ES-I3 (cell line): ENCODE measurements around the gene TMEM167B.
"Not testable (repeated sequence)": the region's sequence is repeated elsewhere in the genome, so short reads cannot be mapped to it uniquely, and the experiment has no call there.

Source experiments
- H3K36me3 ChIP-seq: 2 replicates; pipeline ENCODE4 v1.6.1; 2013; ENCODE audit warnings: mild to moderate bottlenecking, low read length, control low read depth, moderate library complexity; ENCODE audit not compliant: insufficient read depth
- H3K4me1 ChIP-seq: 2 replicates; pipeline ENCODE4 v1.6.1; 2013; ENCODE audit warnings: mild to moderate bottlenecking, control low read depth, low read length; ENCODE audit not compliant: insufficient read depth
- H3K9ac ChIP-seq: 2 replicates; pipeline ENCODE4 v1.6.1; 2013; ENCODE audit warnings: low read depth, mild to moderate bottlenecking, low read length, moderate library complexity
- H3K9me3 ChIP-seq: 2 replicates; pipeline ENCODE4 v1.6.1; 2013; ENCODE audit warnings: mild to moderate bottlenecking, low read length, moderate library complexity; ENCODE audit not compliant: control insufficient read depth, insufficient read depth

The TMEM167B gene

GRCh38 chr1:109115685-109116084 lies 25.1 kb downstream of the TMEM167B start:
- Histone ChIP-seq H3K9ac (no peak overlapping the region), H3K36me3 (no peaks in the 10 kb centered on the region), H3K9me3 (no peaks in the 10 kb centered on the region), H3K4me1 (no peaks in the 10 kb centered on the region)

- Histone ChIP-seq H3K4me1 (no peaks in the 10 kb centered on the region), H3K9ac (no peak overlapping the region), H3K9me3 (no peaks in the 10 kb centered on the region), H3K36me3 (no peaks in the 10 kb centered on the region)
Measured at GRCh38 chr1:109116286-109116685, 25.7 kb downstream of the TMEM167B start.

DNA sequence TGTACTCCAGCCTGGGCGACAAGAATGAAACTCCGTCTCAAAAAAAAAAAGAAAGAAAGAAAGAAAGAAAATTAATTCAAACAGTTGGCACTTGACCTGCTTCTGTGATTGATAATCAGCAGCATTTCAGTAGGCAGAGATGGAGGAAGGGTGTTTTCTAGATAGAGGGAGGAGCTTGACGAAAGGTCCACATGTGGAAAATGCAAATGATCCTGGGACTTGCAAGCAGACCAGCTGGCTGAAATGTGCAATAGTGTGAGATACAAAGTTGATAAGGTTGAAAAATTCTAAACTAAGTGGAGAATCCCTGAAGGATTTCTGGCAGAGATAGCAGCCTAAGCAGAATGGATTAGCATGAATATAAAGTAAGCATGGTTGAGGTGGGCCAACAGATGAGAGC lies 27.5 kb downstream of the TMEM167B start:
- Histone ChIP-seq H3K36me3 (no peaks in the 10 kb centered on the region), H3K9ac (no peak overlapping the region), H3K9me3 (no peaks in the 10 kb centered on the region), H3K4me1 (no peaks in the 10 kb centered on the region)

DNA sequence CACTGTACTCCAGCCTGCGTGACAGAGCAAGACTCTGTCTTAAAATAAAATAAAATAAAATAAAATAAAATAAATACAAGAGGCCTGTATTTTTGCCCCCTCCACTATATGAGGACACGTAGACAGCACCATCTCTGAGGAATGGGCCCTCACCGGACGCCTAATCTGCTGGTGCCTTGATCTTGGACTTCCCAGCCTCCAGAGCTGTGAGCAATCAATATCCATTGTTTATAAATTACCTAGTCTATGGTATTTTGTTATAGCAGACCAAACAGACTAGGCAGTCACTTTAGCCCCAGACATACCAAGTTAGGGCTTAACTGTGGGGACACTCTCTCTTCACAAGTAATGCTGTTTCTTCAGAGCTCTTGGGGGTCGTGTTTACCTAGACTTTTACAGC lies 29.8 kb downstream of the TMEM167B start:
- H3K9ac ChIP-seq, result no peak overlapping the region
- no peaks in the 10 kb centered on the region for H3K9me3 ChIP-seq
- H3K36me3 ChIP-seq, result no peaks in the 10 kb centered on the region
- H3K4me1 ChIP-seq, result no peaks in the 10 kb centered on the region

GRCh38 chr1:109131059-109131458 lies 40.5 kb downstream of the TMEM167B start:
- Histone ChIP-seq H3K9me3 (no peaks in the 10 kb centered on the region), H3K4me1 (no peaks in the 10 kb centered on the region), H3K9ac (no peak overlapping the region), H3K36me3 (no peaks in the 10 kb centered on the region)

DNA sequence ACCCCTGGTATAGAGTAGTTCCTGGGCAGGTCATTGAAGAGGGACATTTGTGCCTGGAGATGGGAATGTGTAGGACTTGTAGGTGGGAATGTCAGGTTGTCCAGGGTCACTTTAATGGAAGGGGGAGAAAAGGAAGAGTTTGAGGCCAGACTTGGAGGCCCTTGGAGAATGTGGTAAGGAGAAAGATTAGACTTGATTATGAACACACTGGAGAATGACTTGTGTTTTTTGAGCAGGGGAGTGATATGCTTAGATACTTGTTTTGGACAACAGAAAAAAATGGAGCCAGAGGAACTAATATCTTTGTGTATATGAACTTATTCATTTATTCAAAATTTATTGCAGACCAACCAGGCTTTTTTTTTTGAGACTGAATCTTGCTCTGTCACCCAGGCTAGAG lies 41.2 kb downstream of the TMEM167B start:
- H3K9me3 ChIP-seq, result no peaks in the 10 kb centered on the region
- no peaks in the 10 kb centered on the region for H3K4me1 ChIP-seq
- H3K9ac ChIP-seq, result no peak overlapping the region
- no peaks in the 10 kb centered on the region for H3K36me3 ChIP-seq

DNA sequence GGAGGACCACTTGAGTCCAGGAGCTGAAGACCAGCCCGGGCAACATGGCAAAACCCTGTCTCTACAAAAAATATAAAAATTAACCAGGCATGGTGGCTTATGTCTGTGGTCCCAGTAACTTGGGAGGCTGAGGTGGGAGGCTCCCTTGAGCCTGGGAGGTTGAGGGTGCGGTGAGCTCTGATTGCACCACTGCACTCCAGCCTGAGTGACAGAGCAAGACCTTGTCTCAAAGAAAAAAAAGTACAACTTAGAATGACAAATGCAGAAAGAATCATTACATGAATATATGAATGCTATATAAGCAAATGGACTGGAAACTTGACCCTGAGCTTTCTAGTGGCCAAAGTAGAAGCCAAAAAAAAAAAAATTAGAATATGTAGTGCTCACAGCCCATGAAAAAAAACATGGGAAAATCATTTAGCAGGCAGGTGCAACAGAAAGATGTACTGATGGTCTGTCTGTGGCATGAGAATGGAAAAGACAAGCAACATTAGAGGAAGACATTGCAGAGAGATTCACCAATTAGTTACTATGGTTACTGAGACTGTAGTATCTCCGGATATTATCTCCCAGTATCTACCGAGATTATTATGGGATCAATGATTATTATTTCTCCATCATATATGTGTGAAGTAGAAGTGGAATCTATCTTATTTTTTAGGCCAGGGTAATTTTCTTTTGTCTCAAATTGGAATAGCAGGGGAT lies 42.6 kb downstream of the TMEM167B start:
- Histone ChIP-seq H3K36me3 (no peaks in the 10 kb centered on the region), H3K9me3 (no peaks in the 10 kb centered on the region), H3K9ac (no peak overlapping the region), H3K4me1 (no peaks in the 10 kb centered on the region)

GRCh38 chr1:109133815-109134214 lies 43.3 kb downstream of the TMEM167B start:
- no peaks in the 10 kb centered on the region for H3K36me3 ChIP-seq
- H3K9ac ChIP-seq, result no peak overlapping the region
- H3K4me1 ChIP-seq, result no peaks in the 10 kb centered on the region
- no peaks in the 10 kb centered on the region for H3K9me3 ChIP-seq

GRCh38 chr1:109134423-109134822 lies 43.9 kb downstream of the TMEM167B start:
- H3K9me3 ChIP-seq, result no peaks in the 10 kb centered on the region
- no peaks in the 10 kb centered on the region for H3K4me1 ChIP-seq
- no peak overlapping the region for H3K9ac ChIP-seq
- H3K36me3 ChIP-seq, result no peaks in the 10 kb centered on the region

- H3K9ac ChIP-seq, result no peak overlapping the region
- no peaks in the 10 kb centered on the region for H3K36me3 ChIP-seq
- H3K9me3 ChIP-seq, result no peaks in the 10 kb centered on the region
- no peaks in the 10 kb centered on the region for H3K4me1 ChIP-seq
Measured at GRCh38 chr1:109135940-109136339, 45.4 kb downstream of the TMEM167B start.

GRCh38 chr1:109136766-109137165 lies 46.2 kb downstream of the TMEM167B start:
- Histone ChIP-seq H3K4me1 (no peaks in the 10 kb centered on the region), H3K36me3 (no peaks in the 10 kb centered on the region), H3K9ac (no peak overlapping the region), H3K9me3 (no peaks in the 10 kb centered on the region)

DNA sequence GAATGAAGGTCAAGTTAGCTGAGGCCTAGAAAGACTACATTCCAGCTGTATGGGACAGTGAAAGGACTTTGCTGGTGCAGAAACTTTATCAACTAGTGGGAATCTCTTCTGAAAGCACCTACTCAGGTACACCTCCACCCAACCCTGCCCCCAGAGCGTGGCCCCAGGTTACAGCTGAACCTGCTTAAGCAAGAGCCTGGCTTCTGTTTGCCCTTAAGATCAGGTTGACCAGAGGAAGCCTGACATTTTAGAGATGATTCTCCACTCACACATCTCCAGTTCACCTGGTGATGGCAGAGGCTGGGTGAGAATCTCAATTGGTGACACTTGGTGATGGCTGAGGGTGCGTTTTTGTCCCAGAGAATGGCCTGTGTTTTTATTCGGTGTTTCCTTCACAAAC lies 47.4 kb downstream of the TMEM167B start:
- H3K9ac ChIP-seq, result no peak overlapping the region
- no peaks in the 10 kb centered on the region for H3K9me3 ChIP-seq
- no peaks in the 10 kb centered on the region for H3K36me3 ChIP-seq
- H3K4me1 ChIP-seq, result no peaks in the 10 kb centered on the region

DNA sequence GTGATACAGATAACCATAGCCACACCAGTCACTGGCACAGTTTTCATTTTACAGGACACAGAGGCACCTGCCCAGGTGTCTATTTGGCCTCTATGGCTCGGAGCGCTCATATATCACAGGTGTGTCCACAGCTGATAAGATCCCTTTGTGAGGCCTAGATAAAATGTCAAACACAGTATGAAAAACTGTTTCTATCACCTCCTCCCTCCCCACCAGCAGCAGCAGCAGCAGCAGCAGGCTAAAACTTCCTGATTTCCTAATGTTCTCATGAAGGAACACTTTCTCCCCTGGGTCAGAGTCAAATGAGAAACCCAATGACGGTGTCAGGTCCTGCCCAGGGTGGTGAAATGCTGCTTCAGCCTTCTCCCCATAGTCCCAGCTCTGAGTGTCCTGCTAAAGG lies 47.8 kb downstream of the TMEM167B start:
- no peak overlapping the region for H3K9ac ChIP-seq
- no peaks in the 10 kb centered on the region for H3K36me3 ChIP-seq
- H3K4me1 ChIP-seq, result no peaks in the 10 kb centered on the region
- H3K9me3 ChIP-seq, result no peaks in the 10 kb centered on the region

- Histone ChIP-seq H3K4me1 (no peaks in the 10 kb centered on the region), H3K36me3 (no peaks in the 10 kb centered on the region), H3K9me3 (no peaks in the 10 kb centered on the region), H3K9ac (no peak overlapping the region)
Measured at GRCh38 chr1:109140392-109140791, 49.8 kb downstream of the TMEM167B start.

- H3K9ac ChIP-seq, result no peak overlapping the region
- H3K4me1 ChIP-seq, result no peaks in the 10 kb centered on the region
- H3K36me3 ChIP-seq, result no peaks in the 10 kb centered on the region
- no peaks in the 10 kb centered on the region for H3K9me3 ChIP-seq
Measured at GRCh38 chr1:109142260-109142659, 51.7 kb downstream of the TMEM167B start.

- H3K4me1 ChIP-seq, H3K36me3 ChIP-seq, H3K9me3 ChIP-seq, H3K9ac ChIP-seq: not testable (repeated sequence)
Measured at GRCh38 chr1:109142725-109143124, 52.2 kb downstream of the TMEM167B start.
